Stimulated activated effector memory CD8-positive, alpha-beta T cell treated with anti-CD3 and anti-CD28 coated beads, Interleukin-12 subunit alpha, Interleukin-12 subunit beta, amount 100 ng/mL, for 72 hours (primary cell): ENCODE measurements around the gene RFLNA.
A peak's percentile ranks its signal among the peaks of the same experiment; 100 is the strongest.

ENCODE experiments used
- ATAC-seq: fragments of 150-1000 bp; cut with Tn5 transposase; 2 replicates; pipeline ENCODE4 v1.10.0; 2021
- DNase-seq, 2 donors: peaks; one replicate each; pipeline ENCODE4 v3.0.0; 2021 to 2022; ENCODE audit warnings: low spot score in 2 of 2
- H3K27ac Mint-ChIP-seq: one replicate; pipeline ENCODE4 v1.8.0; 2022; ENCODE audit warnings: mild to moderate bottlenecking, mixed read lengths
- H3K36me3 Mint-ChIP-seq: one replicate; pipeline ENCODE4 v1.8.0; 2022; ENCODE audit warnings: mild to moderate bottlenecking, mixed read lengths
- H3K4me1 Mint-ChIP-seq: one replicate; pipeline ENCODE4 v1.8.0; 2022; ENCODE audit warnings: mixed read lengths
- H3K4me3 Mint-ChIP-seq: one replicate; pipeline ENCODE4 v1.8.0; 2022; ENCODE audit warnings: mild to moderate bottlenecking, mixed read lengths
- H3K9me3 Mint-ChIP-seq: one replicate; pipeline ENCODE4 v1.8.0; 2022; ENCODE audit warnings: mixed read lengths

The RFLNA gene

GRCh38 chr12:124277394-124278241 lies 17.3 kb upstream of the RFLNA start:
- DNase-seq = no peak
- Mint-ChIP-seq H3K36me3 (no peaks in the 10 kb centered on the region), H3K4me1 (peaks cover 8% of the 10 kb centered on the region), H3K27ac (no peak overlapping the region), H3K4me3 (no peak overlapping the region), H3K9me3 (no peaks in the 10 kb centered on the region)
- peak; percentile 35 for ATAC-seq

- H3K9me3 Mint-ChIP-seq = no peaks in the 10 kb centered on the region
- H3K36me3 Mint-ChIP-seq = no peaks in the 10 kb centered on the region
- ATAC-seq = no peak
- peaks cover 8% of the 10 kb centered on the region for H3K4me1 Mint-ChIP-seq
- no peak for DNase-seq
- H3K27ac Mint-ChIP-seq = no peak overlapping the region
- H3K4me3 Mint-ChIP-seq = no peak overlapping the region
These were observed 16.3 kb upstream of the RFLNA start for GRCh38 chr12:124278389-124279101.

- ATAC-seq (no peak), DNase-seq (no peak)
- Mint-ChIP-seq H3K27ac (no peak overlapping the region), H3K4me3 (no peak overlapping the region), H3K36me3 (no peaks in the 10 kb centered on the region), H3K9me3 (peaks cover 2% of the 10 kb centered on the region), H3K4me1 (peaks cover 8% of the 10 kb centered on the region)
These were observed 15.6 kb upstream of the RFLNA start for GRCh38 chr12:124279315-124279714.

GRCh38 chr12:124279846-124280360 lies 15.0 kb upstream of the RFLNA start:
- Mint-ChIP-seq H3K4me1 (peaks cover 8% of the 10 kb centered on the region), H3K36me3 (no peaks in the 10 kb centered on the region), H3K27ac (no peak overlapping the region), H3K9me3 (peaks cover 6% of the 10 kb centered on the region), H3K4me3 (no peak overlapping the region)
- no peak for ATAC-seq
- DNase-seq = no peak

- H3K36me3 Mint-ChIP-seq = no peaks in the 10 kb centered on the region
- H3K4me1 Mint-ChIP-seq = peaks cover 8% of the 10 kb centered on the region
- no peak overlapping the region for H3K4me3 Mint-ChIP-seq
- no peak overlapping the region for H3K27ac Mint-ChIP-seq
- DNase-seq (no peak), ATAC-seq (no peak)
- H3K9me3 Mint-ChIP-seq = peaks cover 10% of the 10 kb centered on the region
These were observed 13.6 kb upstream of the RFLNA start for GRCh38 chr12:124281309-124281708.

- Mint-ChIP-seq H3K4me3 (no peak overlapping the region), H3K9me3 (peaks cover 10% of the 10 kb centered on the region), H3K27ac (no peak overlapping the region), H3K36me3 (no peaks in the 10 kb centered on the region), H3K4me1 (peaks cover 8% of the 10 kb centered on the region)
- ATAC-seq (no peak), DNase-seq (no peak)
These were observed 12.6 kb upstream of the RFLNA start for GRCh38 chr12:124282287-124282686.

- Mint-ChIP-seq H3K4me3 (no peak overlapping the region), H3K27ac (no peak overlapping the region), H3K4me1 (peaks cover 8% of the 10 kb centered on the region), H3K9me3 (peaks cover 10% of the 10 kb centered on the region), H3K36me3 (no peaks in the 10 kb centered on the region)
- no peak for DNase-seq
- no peak for ATAC-seq
These were observed 11.6 kb upstream of the RFLNA start for GRCh38 chr12:124283326-124283725.

- Mint-ChIP-seq H3K36me3 (no peaks in the 10 kb centered on the region), H3K27ac (no peak overlapping the region), H3K4me1 (no peaks in the 10 kb centered on the region), H3K9me3 (peaks cover 10% of the 10 kb centered on the region), H3K4me3 (no peak overlapping the region)
- DNase-seq (no peak), ATAC-seq (no peak)
These were observed 10.5 kb upstream of the RFLNA start for GRCh38 chr12:124284368-124284767.

- peaks cover 10% of the 10 kb centered on the region for H3K9me3 Mint-ChIP-seq
- no peaks in the 10 kb centered on the region for H3K4me1 Mint-ChIP-seq
- ATAC-seq (no peak), DNase-seq (no peak)
- no peaks in the 10 kb centered on the region for H3K36me3 Mint-ChIP-seq
- H3K4me3 Mint-ChIP-seq = no peak overlapping the region
- H3K27ac Mint-ChIP-seq = no peak overlapping the region
These were observed 8.5 kb upstream of the RFLNA start for GRCh38 chr12:124286414-124286813.

GRCh38 chr12:124286971-124287370 lies 7.9 kb upstream of the RFLNA start:
- no peak for DNase-seq
- Mint-ChIP-seq H3K4me1 (no peaks in the 10 kb centered on the region), H3K36me3 (no peaks in the 10 kb centered on the region), H3K4me3 (no peak overlapping the region), H3K27ac (no peak overlapping the region), H3K9me3 (peaks cover 10% of the 10 kb centered on the region)
- ATAC-seq = no peak

- Mint-ChIP-seq H3K36me3 (no peaks in the 10 kb centered on the region), H3K4me1 (no peaks in the 10 kb centered on the region), H3K27ac (no peak overlapping the region), H3K9me3 (peaks cover 4% of the 10 kb centered on the region), H3K4me3 (no peak overlapping the region)
- DNase-seq = no peak
- no peak for ATAC-seq
These were observed 5.0 kb upstream of the RFLNA start for GRCh38 chr12:124289634-124290600.

GRCh38 chr12:124292385-124292784 lies 2.5 kb upstream of the RFLNA start:
- H3K4me3 Mint-ChIP-seq = no peak overlapping the region
- DNase-seq (no peak), ATAC-seq (no peak)

GRCh38 chr12:124293286-124294003 lies 1.4 kb upstream of the RFLNA start:
- Mint-ChIP-seq H3K4me3 (no peak overlapping the region), H3K27ac (no peak overlapping the region), H3K36me3 (no peaks in the 10 kb centered on the region), H3K9me3 (no peaks in the 10 kb centered on the region), H3K4me1 (no peaks in the 10 kb centered on the region)
- ATAC-seq (no peak), DNase-seq (no peak)

More at GRCh38 chr12:124292385-124292784, 2.5 kb upstream of the RFLNA start:
- no peaks in the 10 kb centered on the region for H3K9me3 Mint-ChIP-seq
- H3K4me1 Mint-ChIP-seq = no peaks in the 10 kb centered on the region
- no peak overlapping the region for H3K27ac Mint-ChIP-seq
- no peaks in the 10 kb centered on the region for H3K36me3 Mint-ChIP-seq

- DNase-seq = no peak
These were observed 652 bp downstream of the RFLNA start for GRCh38 chr12:124295431-124296058.

More at GRCh38 chr12:124295431-124296058, 652 bp downstream of the RFLNA start:
- H3K4me1 Mint-ChIP-seq = no peaks in the 10 kb centered on the region
- ATAC-seq = no peak
- H3K9me3 Mint-ChIP-seq = no peaks in the 10 kb centered on the region
- H3K4me3 Mint-ChIP-seq = no peak overlapping the region
- no peaks in the 10 kb centered on the region for H3K36me3 Mint-ChIP-seq
- H3K27ac Mint-ChIP-seq = no peak overlapping the region
